Heart left ventricle (tissue), 13 donors: Measurements from ENCODE around the gene IL15RA.

Experiments
- CTCF ChIP-seq, 12 donors: fragments of 200-600 bp; sonication (generic) in 4 of 12; IDR thresholded peaks; one replicate each; pipeline versions ENCODE4 v1.5.0 to v1.8.0; 2018 to 2022; ENCODE audit warnings: antibody characterized with exemption in 12 of 12, mild to moderate bottlenecking in 5 of 12
- POLR2A ChIP-seq, 2 donors: fragments of 450-650 bp; IDR thresholded peaks; one replicate each; pipeline ENCODE4 v1.6.1; 2017; ENCODE audit warnings: antibody characterized with exemption in 2 of 2, mild to moderate bottlenecking in 2 of 2, moderate library complexity in 2 of 2
- donor health status: ischemic (EF 13 %, LVEDD 7.1; RV severe dilation, severe dysfunction).
- donor health status: DM: no; HTN: yes; CAD: no.
- donor health status: DM: no; HTN: no; CAD: no.
- donor health status: ischemic (EF 25% LVEDD 6.9; RV normal size, moderate dysfunction).
- donor health status: ischemic (EF 25% LVEDD 5.7; RV mildly dilated, moderate dysfunction).
- donor health status: ischemic (EF 35%, LVEDD 5.7; RV mildly dilated, moderate dysfunction).
- donor health status: nonischemic (EF 11% LVEDD 7.7; RV severe dilation, severe dysfunction).
- donor health status: DM: yes; HTN: yes; CAD: no.
- donor health status: PGD.
- donor health status: ischemic (EF 29% LVEDD 5.4; RV normal size, mild dysfunction).
- donor health status: nonischemic (EF 23%, LVEDD 6.1; RV moderate dilation, normal function).

GRCh38 chr10:5902511-5903274, 74.7 kb downstream of the IL15RA start:
- TF ChIP-seq CTCF (IDR thresholded peaks at IDR 0.05) (no peak), POLR2A (IDR thresholded peaks at IDR 0.05) (no peak)
